ENCODE data around the gene EML6.

EML6 gene

GRCh38 chr2:54714996-54715395 lies 8.5 kb upstream of the EML6 start:
- CTCF ChIA-PET: interaction anchor here (0.6 to 1.4 kb wide), 3 partner anchors 10 to 897 kb away, joined by 3 to 5 read pairs (median 3); no protein-coding TSS in a partner anchor
- no peak for DNase-seq (ENCODE audit: low spot score)
- POLR2A ChIA-PET (ENCODE audit: low non-redundant PET): no interaction called here
- TF ChIP-seq CTCF (conservative IDR thresholded peaks at IDR 0.05; ENCODE audit: low read depth): no peak
- H3K27ac ChIP-seq: no peak overlapping the region

- TF ChIP-seq CTCF (conservative IDR thresholded peaks at IDR 0.05; ENCODE audit: low read depth): no peak
- DNase-seq (ENCODE audit: low spot score): no peak
- ChIA-PET CTCF (no interaction called here), POLR2A (ENCODE audit: low non-redundant PET) (no interaction called here)
- H3K27ac ChIP-seq: no peak overlapping the region
Measured at GRCh38 chr2:54716375-54716774, 7.1 kb upstream of the EML6 start.

GRCh38 chr2:54720563-54720962 lies 2.9 kb upstream of the EML6 start:
- CTCF ChIA-PET: no interaction called here
- POLR2A ChIA-PET (ENCODE audit: low non-redundant PET): no interaction called here

GRCh38 chr2:54722641-54723040 lies 821 bp upstream of the EML6 start:
- no peak for TF ChIP-seq CTCF (conservative IDR thresholded peaks at IDR 0.05; ENCODE audit: low read depth)
- H3K27ac ChIP-seq: peak overlapping the region; percentile 66
- peak; percentile 64 for DNase-seq (ENCODE audit: low spot score)
- POLR2A ChIA-PET (ENCODE audit: low non-redundant PET): no interaction called here
- CTCF ChIA-PET: interaction anchor here (0.5 to 1.4 kb wide), 5 partner anchors 116 to 1727 kb away, joined by 3 to 7 read pairs (median 4); no protein-coding TSS in a partner anchor

More at GRCh38 chr2:54720563-54720962, 2.9 kb upstream of the EML6 start:
- no peak overlapping the region for H3K27ac ChIP-seq
- DNase-seq (ENCODE audit: low spot score): no peak
- TF ChIP-seq CTCF (conservative IDR thresholded peaks at IDR 0.05; ENCODE audit: low read depth): no peak

GRCh38 chr2:54723996-54724559 lies 616 bp downstream of the EML6 start:
- CTCF ChIA-PET: interaction anchor here (0.6 to 1.0 kb wide), 2 partner anchors 96 to 115 kb away, joined by 4 read pairs; no protein-coding TSS in a partner anchor
- POLR2A ChIA-PET (ENCODE audit: low non-redundant PET): no interaction called here
- peak overlapping the region; percentile 66 for H3K27ac ChIP-seq
- DNase-seq (ENCODE audit: low spot score): no peak
- TF ChIP-seq CTCF (conservative IDR thresholded peaks at IDR 0.05; ENCODE audit: low read depth): no peak

- POLR2A ChIA-PET (ENCODE audit: low non-redundant PET): no interaction called here
- peak; percentile 25 for DNase-seq (ENCODE audit: low spot score)
- CTCF ChIA-PET: interaction anchor here (0.6 to 1.0 kb wide), 3 partner anchors 17 to 114 kb away, joined by 4 read pairs; no protein-coding TSS in a partner anchor
- no peak for TF ChIP-seq CTCF (conservative IDR thresholded peaks at IDR 0.05; ENCODE audit: low read depth)
- no peak overlapping the region for H3K27ac ChIP-seq
Measured at GRCh38 chr2:54724560-54725342, 1.3 kb downstream of the EML6 start.

Measured in RWPE1 (cell line).